GM18505 (cell line): ENCODE measurements around the gene PKNOX1.

Source experiments
- ATAC-seq: cut with Tn5 transposase; IDR thresholded peaks from one replicate; pipeline ENCODE4 v1.9.1; 2021; ENCODE audit not compliant: unreplicated experiment
- POLR2A ChIP-seq: IDR thresholded peaks from 4 replicates; pipeline ENCODE4 v1.6.1; 2011; ENCODE audit warnings: borderline replicate concordance; ENCODE audit not compliant: insufficient read depth, insufficient read length; ENCODE audit errors: extremely low read depth

The PKNOX1 gene

GRCh38 chr21:42969193-42969600 lies 5.2 kb upstream of the PKNOX1 start:
- TF ChIP-seq POLR2A, result no peak
- ATAC-seq, result no peak

- TF ChIP-seq POLR2A, result no peak
- no peak for ATAC-seq
Observed at GRCh38 chr21:42970946-42971653, 3.3 kb upstream of the PKNOX1 start.

DNA sequence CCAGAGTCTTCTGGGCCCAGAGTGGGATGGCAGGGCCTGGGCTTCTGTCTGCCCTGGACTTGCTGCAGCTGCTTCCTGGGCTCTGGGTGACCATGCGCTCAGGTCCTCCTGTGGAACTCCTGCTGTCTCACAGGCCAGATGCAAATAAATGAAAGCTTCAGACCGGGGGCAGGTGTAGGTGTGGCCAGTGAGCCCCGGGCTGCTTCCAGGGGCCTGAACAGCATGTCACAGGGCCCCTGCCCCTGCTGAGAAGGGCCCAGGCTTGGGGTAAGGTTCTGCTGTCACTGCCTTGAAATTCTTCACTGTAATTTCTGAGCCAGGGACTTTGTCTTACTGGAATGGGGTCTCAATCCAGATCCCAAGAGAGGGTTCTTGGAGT lies 2.5 kb upstream of the PKNOX1 start:
- ATAC-seq, result no peak
- no peak for TF ChIP-seq POLR2A

DNA sequence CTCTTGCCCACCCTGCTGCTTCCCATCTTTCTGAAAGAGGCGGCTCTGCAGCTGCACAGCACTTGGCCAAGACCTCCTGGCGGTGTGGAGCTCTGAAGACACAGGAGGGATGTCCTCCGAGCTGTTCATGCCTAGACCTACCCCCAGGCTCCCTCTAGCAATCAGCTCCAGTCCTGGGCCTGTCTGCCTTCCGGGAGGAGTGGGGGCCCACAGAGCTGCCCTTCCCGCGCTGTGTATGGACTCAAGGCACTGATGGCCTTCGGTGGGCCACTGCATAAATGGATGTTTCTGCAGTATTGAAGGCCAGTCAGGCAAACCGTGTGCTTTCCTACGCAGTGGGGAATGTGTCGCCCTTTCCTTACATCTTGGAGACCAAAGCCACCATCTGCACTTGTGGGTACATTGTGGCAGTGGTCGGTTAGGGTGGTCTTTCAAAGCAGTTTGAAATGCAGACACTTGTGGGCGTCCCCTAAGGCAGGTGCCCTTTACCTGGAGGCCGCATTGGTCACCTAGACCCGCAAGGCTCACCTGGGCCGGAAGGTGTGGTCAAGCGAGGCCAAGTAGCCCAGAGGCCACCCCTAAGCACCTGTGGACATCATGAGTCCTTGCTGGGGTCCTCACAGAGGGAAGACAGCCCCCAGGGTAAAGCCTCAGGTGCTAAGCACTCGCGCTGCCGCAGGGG lies 912 bp upstream of the PKNOX1 start:
- ATAC-seq, result no peak
- no peak for TF ChIP-seq POLR2A

DNA sequence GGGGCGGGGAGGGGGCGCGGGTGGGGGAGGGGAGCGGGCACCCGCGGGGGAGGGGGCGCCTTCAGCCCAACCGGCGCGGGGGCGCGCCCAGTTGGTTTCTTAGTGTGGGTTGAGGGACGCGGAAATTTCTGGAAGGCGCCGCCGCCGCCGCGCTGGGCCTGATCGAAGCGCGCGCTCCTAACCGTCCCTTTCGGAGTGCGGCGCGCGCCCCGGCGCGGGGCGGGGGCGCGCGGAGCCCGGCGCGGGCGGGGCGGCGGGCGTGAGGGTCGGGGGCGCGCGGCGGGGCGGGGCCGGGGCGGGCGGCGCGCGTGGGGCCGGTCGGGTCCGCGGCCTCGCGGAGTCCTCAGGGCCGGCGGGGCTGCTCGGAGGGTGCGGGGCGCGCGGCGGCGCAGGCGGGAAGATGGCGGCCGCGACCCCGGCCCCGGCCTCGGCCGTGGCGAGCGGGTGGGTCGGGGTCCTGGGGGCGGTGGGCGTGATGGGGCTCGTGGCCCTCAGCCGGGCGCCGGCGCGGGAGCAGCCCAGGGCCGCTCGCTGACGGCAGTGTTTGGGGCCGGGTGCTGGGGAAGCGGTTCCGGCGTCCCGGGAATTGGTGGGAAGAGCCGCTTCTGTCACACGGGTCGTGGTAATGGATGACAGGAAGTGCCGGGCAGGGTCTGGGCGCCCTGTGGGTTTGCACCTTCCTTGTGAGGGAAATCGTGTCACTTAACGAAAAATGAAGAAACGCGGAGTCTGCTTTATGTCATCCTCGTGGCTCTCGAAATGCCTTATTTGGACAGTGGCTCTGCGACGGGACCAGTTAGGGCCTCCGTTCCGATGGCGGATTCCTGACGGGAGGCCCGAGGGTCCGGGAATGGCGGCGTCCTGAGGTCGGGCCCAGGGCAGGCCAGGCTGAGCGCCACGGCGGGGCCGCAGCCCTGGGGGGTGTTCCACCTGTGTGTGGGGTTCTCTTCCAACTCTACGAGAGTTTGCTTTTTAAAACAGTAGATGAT lies 764 bp downstream of the PKNOX1 start:
- no peak for TF ChIP-seq POLR2A
- peak; percentile 27 for ATAC-seq

GRCh38 chr21:42975886-42976608 lies 1.7 kb downstream of the PKNOX1 start:
- no peak for ATAC-seq
- no peak for TF ChIP-seq POLR2A

DNA sequence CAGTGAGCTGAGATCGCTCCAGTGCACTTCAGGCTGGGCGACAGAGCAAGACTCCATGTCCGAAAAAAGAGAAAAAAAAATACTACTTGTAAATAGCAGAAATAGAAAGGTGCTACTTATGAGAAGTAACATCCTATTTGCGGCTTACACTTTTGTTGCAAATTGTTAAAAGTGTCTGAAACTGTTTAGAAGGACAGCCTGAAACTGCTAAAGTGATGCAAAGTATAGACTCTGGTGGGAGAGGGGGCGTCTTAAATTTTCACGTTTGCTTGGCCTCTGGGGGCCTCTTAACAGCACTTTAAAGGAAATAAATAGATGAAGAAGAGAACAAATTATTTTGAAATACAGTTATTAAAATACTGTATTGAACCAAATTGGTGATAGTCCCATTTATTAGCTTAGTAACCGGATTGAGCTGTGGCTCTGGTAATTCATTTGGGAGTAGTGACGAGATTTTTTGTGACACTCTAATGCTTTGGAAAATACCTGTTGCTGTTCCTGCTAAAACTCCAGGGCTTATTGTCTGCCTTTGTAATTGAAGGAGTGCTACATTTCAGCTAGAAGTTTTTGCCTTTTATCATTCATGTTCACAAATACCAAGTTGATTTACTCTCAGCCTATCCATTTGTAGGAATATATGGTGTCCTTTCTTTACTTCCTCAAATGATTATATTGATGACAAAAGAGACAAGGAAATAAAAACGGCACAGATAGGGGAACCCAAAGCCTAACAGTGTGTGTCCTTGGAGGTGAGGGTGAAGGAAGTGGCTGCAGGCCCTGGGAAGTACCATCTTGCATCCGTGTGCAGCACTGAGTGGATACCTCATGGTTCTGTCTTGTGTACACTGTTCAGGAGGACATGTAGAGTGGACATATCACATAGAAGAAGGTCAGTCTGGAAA lies 6.2 kb downstream of the PKNOX1 start:
- ATAC-seq, result no peak
- no peak for TF ChIP-seq POLR2A

DNA sequence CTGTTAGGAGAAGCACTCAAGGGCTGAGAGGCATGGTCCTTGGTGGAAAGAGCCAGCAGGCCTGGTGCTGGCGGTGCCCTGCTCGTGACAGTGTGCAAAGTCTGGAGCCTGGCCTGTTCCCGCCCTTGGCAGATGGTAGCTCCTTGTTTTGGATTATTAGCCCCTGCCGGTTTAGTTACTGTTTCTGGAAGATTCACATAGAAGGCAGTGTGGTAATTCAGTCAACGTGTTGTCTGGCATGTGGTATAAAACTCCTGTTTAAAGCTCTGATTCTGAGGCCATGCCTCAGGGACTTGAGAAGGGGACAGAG lies 6.8 kb downstream of the PKNOX1 start:
- no peak for ATAC-seq
- TF ChIP-seq POLR2A, result no peak

DNA sequence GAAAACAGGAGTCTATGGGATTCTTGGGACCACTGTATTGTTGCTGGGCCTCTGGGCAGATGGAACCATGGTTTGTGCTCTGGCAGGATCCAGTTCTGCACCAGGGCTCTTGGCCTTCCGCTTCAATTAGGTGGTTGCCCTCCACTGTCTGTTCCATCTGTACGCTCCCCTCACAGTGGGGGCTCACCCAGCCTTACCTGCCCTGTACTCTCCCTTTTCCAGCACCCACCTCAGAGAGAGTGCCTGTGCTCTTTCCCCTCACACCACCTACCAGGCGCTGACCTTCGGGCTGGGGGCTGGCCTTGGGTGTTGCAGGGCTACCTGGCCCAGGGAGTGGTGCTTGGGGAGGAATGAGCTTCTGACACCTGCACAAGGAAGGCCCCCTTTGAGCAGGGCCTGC lies 7.5 kb downstream of the PKNOX1 start:
- no peak for TF ChIP-seq POLR2A
- no peak for ATAC-seq

DNA sequence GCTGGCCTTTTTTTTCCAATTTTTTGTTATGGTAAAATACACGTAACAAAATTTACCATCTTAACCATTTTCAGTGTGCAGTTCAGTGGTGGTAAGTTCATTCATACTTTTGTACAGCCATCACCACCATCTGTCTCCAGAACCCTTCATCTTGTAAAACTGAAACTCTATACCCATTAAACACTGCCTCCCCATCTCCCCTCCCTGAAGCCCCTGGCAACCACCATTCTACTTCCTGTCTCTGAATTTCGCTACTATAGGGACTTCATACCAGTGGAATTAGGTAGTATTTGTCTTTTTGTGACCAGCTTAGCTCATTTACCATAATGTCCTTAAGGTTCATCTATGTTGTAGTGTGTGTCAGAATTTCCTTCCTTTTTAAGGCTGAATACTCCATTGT lies 8.7 kb downstream of the PKNOX1 start:
- no peak for TF ChIP-seq POLR2A
- ATAC-seq, result no peak

- no peak for TF ChIP-seq POLR2A
- ATAC-seq, result no peak
Observed at GRCh38 chr21:42983869-42984268, 9.5 kb downstream of the PKNOX1 start.

DNA sequence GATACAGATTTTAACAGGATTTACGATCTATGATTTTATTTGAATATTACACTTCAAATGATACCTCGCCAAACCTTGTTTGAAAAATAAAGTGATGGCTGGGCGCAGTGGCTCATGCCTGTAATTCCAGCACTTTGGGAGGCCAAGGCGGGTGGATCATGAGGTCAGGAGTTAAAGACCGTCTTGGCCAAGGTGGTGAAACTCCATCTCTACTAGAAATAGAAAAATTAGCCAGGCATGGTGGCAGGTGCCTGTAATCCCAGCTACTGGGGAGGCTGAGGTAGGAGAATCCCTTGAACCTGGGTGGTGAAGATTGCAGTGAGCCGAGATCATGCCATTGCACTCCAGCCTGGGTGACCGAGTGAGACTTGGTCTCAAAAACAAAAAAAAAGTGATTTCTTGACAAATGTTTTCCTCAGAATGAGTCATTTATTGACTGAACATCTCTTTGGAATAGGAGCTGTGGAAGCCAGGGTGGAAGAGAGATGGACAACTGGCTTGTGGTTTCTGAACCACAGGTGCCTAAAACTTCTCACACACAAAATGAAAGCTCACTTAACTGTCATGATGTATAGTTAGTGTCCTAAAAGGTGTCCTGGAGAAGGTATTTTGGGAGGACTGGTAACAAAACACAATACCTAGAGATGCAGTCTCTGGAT lies 11.9 kb downstream of the PKNOX1 start:
- ATAC-seq, result no peak
- no peak for TF ChIP-seq POLR2A
